ENCODE measurements around the gene ALOX15. TPM values are rescaled to one million over a fixed set of nuclear protein-coding genes. Genes with fewer than 3 reads are reported as not detected.
"Not testable (repeated sequence)": the region's sequence is repeated elsewhere in the genome, so short reads cannot be mapped to it uniquely, and the experiment has no call there.

The ALOX15 gene
- total RNA-seq, 1 donor from 2014 or later = not detected

DNA sequence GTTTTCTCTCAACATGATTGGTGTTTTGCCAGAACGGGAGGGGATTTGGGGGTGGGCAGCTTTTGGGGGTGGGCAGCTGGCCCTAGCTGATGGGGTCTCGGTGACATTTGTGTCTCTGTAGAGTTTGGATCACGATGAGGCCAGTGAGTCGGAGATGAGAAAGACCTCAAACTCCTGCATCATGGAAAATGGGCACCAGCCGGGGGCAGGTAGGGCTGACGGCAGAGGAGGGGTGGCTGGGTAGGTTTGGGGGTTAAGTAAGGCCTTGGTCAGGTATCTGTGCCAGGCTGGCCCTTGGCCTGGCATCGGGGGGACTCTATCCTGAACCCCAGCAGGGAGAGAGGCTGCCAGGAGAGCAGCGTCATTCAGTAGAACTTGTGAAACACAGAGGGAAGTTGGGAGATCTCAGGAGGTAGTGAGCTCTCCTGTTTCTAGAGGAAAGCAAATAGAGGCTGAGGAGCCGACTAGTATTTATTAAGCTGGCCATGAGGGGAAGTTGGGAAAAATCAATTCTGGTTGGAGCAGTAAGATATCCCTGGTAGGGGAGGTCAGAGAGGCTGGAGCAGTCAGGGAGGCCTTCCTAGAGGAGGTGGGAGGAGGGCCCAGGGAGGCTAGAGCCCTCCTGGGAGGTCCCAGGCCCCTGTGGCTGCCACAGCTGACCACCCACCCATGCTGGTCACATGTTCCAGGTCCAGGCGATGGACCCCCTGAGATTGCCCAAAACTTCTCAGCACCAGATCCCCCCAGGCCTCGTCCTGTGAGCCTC is 49.1 kb downstream of the ALOX15 start:
- TF ChIP-seq, protein P1, sequence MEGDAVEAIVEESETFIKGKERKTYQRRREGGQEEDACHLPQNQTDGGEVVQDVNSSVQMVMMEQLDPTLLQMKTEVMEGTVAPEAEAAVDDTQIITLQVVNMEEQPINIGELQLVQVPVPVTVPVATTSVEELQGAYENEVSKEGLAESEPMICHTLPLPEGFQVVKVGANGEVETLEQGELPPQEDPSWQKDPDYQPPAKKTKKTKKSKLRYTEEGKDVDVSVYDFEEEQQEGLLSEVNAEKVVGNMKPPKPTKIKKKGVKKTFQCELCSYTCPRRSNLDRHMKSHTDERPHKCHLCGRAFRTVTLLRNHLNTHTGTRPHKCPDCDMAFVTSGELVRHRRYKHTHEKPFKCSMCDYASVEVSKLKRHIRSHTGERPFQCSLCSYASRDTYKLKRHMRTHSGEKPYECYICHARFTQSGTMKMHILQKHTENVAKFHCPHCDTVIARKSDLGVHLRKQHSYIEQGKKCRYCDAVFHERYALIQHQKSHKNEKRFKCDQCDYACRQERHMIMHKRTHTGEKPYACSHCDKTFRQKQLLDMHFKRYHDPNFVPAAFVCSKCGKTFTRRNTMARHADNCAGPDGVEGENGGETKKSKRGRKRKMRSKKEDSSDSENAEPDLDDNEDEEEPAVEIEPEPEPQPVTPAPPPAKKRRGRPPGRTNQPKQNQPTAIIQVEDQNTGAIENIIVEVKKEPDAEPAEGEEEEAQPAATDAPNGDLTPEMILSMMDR (conservative IDR thresholded peaks at IDR 0.05; ENCODE audit: low read depth, low read length) = no peak
- DNase-seq (ENCODE audit: low read depth) = no peak
- no peak overlapping the region for H3K4me3 ChIP-seq (ENCODE audit: low read depth, low read length)

DNA sequence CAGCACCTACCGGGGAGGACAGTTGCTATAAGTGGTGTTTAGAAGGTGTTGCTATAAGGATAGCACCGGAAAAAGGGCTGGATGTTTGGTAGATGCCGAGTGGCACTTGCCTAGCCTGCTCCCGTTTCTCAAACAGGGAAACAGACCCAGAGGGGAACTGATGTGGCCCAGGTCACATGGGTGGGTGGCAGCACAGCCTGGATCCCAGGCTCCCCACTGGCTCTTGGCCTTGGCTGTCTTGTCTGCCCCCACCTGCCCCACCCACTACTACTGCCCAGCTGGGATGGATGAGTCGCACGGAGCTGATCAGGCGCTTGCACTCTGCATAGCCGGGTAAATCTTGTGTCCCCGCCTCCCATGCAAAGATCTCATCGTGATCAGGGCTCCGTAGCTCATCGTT is 49.9 kb downstream of the ALOX15 start:
- H3K4me3 ChIP-seq (ENCODE audit: low read depth, low read length) = no peak overlapping the region
- TF ChIP-seq, protein P1 (conservative IDR thresholded peaks at IDR 0.05; ENCODE audit: low read depth, low read length) = no peak
- DNase-seq (ENCODE audit: low read depth) = no peak

DNA sequence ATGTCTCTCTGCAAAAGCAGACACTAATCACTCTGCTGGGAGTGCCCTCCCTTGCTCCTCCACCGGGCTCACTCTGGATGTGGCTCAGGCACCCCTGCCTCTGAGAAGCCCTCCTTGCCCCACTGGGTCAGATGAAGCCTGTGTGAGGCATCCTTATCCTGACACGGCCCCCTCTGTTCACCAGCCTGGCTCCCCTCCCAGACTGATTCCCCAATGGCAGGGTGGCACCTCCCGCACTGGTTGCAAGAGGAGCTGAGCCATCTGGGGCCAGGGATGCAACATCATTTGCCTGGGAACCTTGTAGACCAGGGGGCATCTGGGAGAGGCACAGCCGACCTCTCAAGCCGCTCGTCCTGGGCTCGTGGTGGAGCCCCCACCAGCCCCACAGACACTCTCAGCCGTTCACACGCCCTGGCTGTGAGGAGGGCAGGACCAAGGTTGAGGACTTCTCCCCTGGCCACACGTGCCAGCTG is 50.5 kb downstream of the ALOX15 start:
- no peak overlapping the region for H3K4me3 ChIP-seq (ENCODE audit: low read depth, low read length)
- DNase-seq (ENCODE audit: low read depth) = no peak
- TF ChIP-seq, protein P1 (conservative IDR thresholded peaks at IDR 0.05; ENCODE audit: low read depth, low read length) = no peak

DNA sequence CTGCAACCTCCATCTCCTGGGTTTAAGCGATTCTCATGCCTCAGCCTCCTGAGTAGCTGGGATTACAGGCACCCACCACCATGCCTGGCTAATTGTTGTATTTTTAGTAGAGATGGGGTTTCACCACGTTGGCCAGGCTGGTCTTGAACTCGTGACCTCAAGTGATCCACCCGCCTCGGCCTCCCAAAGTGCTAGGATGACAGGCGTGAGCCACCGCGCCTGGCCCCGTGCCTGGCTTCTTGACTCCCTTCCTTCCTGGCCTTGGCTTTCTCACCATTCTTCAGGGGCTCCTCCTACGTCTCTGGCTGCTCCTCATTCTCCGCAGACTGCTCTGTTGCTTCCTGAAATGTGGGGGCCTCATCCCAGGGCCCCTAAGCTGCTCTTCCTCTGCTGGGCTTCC is 51.4 kb downstream of the ALOX15 start:
- not testable (repeated sequence) for H3K4me3 ChIP-seq (ENCODE audit: low read depth, low read length); DNase-seq (ENCODE audit: low read depth)

DNA sequence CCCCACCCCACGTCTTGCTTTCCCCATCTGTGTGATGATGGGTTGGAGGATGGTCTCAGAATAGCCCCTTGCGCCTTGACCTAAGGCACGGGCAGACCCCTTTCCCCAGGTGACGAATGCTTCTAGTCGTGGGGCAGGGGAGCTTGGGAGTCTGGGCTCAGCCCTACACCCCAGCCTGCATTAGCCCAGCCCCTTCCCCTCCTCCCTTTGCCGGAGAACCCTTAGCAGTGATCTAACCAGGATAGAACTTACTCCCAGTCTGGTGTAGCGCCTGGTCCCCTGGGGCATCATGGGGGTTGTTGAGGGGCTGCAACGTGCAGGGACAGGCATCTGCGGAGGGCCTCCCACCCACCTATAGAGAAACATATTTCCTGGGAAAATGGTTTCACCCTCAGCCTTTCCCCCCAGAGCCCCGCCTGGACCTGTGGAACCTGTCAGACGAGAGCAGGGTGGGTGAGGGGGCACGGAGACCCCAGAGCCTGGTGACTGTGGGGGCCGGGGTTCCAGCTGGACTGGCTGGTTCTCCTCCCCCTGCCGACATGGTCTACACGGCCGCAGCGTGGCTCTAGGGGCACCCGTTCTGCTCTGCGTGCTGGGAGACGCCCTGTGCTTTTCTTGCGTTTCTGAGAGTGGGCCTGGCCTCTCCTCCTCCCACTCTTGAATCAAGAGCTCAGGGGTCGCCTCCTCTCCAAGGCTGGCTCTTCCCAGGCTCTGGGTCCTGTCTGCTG is 52.4 kb downstream of the ALOX15 start:
- H3K4me3 ChIP-seq (ENCODE audit: low read depth, low read length) = no peak overlapping the region
- DNase-seq (ENCODE audit: low read depth) = no peak
- TF ChIP-seq, protein P1 (conservative IDR thresholded peaks at IDR 0.05; ENCODE audit: low read depth, low read length) = no peak

DNA sequence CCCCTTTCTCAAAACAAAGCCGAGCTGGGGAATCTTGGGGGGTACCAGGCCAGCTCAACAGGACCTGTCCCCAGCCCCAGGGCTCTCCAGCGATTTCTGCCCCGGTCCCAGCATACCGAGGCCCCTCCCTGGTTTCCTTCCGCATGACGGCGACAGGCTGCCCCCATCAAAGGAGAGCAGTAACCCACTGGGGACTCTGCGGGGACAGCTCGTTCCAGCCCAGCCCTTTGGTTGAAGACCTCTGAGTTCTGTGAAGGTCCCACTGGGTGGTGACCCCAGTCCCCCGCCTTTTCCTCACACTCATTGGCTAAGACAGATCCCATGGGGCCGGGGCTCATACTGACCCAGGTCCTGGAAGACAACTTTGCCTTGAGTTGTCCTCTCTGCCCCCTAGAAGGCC is 53.1 kb downstream of the ALOX15 start:
- no peak for DNase-seq (ENCODE audit: low read depth)
- H3K4me3 ChIP-seq (ENCODE audit: low read depth, low read length) = no peak overlapping the region
- TF ChIP-seq, protein P1 (conservative IDR thresholded peaks at IDR 0.05; ENCODE audit: low read depth, low read length) = no peak

DNA sequence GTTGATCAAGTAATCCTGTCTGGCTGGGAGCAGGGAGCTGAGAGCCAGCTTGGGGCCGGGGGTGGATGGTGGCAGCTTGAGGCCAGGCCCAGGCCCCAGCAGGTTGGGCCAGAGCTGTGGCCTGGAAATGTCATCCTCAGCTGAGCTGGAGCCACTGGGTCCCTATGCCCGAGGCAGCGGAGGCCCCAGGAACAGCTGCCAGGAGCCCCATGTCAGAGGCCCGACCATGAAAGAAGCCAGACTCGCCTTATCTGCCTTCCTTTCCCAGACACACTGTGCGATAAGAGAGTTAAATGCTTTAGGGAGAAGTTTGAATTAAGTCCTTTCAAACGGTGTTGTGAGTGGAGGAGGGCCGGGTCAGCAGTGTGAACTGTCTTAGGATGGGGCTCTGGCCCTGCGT is 53.7 kb downstream of the ALOX15 start:
- H3K4me3 ChIP-seq (ENCODE audit: low read depth, low read length) = no peak overlapping the region
- TF ChIP-seq, protein P1 (conservative IDR thresholded peaks at IDR 0.05; ENCODE audit: low read depth, low read length) = no peak
- no peak for DNase-seq (ENCODE audit: low read depth)

All from epithelial cell of proximal tubule (primary cell).